ENCODE results near the gene RGS2. TPM values are rescaled to one million over a fixed set of nuclear protein-coding genes. Genes with fewer than 3 reads are reported as not detected.

Gene RGS2
- polyA plus RNA-seq, 3 donors, result 36.8 to 44.2 (median 36.9) TPM

Other genes starting within 250 kb of the RGS2 start
- gene RGS1, start 233.3 kb upstream of the RGS2 start, polyA plus RNA-seq (ENCODE audit: insufficient read length in 3 of 3), result 1 to 10 TPM; 2.1 to 4.6 (median 3.5) TPM
- not detected for gene RGS13, start 172.9 kb upstream of the RGS2 start, polyA plus RNA-seq (ENCODE audit: insufficient read length in 3 of 3)